HK-2 (cell line): ENCODE measurements around the gene RELB.
A peak's percentile ranks its signal among the peaks of the same experiment; 100 is the strongest.
"Not testable (repeated sequence)": the region's sequence is repeated elsewhere in the genome, so short reads cannot be mapped to it uniquely, and the experiment has no call there.

ENCODE experiments used
- DNase-seq: peaks from one replicate; pipeline ENCODE4 v3.0.0-alpha.2; 2018; ENCODE audit not compliant: unreplicated experiment

RELB gene, protein sequence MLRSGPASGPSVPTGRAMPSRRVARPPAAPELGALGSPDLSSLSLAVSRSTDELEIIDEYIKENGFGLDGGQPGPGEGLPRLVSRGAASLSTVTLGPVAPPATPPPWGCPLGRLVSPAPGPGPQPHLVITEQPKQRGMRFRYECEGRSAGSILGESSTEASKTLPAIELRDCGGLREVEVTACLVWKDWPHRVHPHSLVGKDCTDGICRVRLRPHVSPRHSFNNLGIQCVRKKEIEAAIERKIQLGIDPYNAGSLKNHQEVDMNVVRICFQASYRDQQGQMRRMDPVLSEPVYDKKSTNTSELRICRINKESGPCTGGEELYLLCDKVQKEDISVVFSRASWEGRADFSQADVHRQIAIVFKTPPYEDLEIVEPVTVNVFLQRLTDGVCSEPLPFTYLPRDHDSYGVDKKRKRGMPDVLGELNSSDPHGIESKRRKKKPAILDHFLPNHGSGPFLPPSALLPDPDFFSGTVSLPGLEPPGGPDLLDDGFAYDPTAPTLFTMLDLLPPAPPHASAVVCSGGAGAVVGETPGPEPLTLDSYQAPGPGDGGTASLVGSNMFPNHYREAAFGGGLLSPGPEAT

DNA sequence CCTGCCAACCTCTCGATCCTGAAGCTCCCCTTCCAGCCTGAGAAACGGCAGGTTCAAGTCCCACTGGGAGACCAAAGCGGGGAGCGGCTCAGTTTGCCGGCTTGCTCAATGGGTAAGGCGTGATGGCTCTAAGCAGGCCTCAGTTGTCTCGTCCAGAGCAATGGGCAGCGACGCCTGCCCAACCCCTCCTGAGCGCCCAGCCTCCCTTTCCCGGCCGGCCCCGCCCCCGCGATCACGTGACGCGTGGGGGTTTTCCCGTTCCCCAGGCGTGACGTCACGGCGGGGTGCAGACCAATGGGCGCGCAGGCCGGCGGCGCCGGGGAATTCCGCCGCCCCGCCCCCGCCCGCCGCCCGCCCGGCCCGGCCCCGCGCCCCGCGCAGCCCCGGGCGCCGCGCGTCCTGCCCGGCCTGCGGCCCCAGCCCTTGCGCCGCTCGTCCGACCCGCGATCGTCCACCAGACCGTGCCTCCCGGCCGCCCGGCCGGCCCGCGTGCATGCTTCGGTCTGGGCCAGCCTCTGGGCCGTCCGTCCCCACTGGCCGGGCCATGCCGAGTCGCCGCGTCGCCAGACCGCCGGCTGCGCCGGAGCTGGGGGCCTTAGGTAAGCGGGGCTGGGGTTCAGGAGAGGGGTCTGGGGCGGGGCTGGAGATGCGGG lies at the start of gene RELB:
Gene RELB (plus strand): TSS at position 378 of the 653 bp plus-strand sequence. CDS start 116 bp downstream, at position 494.
- peak; percentile 93 for DNase-seq

DNA sequence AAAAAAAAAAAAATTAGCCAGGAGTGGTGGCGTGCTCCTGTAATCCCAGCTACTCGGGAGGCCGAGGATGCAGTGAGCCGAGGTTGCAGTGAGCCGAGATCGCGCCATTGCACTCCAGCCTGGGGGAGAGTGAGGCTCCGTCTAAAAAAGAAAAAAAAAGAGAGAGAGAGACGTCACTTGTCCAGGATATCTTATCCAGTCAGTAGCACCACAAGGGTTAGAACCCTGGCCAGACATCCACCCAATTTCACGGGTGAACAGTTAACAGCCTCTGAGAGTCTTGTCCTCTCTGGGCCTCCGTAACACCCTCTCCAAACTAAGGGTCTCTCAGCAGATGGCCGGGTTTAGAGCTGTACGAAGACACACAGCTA lies 47.0 kb upstream of the RELB start:
- DNase-seq = no peak

DNA sequence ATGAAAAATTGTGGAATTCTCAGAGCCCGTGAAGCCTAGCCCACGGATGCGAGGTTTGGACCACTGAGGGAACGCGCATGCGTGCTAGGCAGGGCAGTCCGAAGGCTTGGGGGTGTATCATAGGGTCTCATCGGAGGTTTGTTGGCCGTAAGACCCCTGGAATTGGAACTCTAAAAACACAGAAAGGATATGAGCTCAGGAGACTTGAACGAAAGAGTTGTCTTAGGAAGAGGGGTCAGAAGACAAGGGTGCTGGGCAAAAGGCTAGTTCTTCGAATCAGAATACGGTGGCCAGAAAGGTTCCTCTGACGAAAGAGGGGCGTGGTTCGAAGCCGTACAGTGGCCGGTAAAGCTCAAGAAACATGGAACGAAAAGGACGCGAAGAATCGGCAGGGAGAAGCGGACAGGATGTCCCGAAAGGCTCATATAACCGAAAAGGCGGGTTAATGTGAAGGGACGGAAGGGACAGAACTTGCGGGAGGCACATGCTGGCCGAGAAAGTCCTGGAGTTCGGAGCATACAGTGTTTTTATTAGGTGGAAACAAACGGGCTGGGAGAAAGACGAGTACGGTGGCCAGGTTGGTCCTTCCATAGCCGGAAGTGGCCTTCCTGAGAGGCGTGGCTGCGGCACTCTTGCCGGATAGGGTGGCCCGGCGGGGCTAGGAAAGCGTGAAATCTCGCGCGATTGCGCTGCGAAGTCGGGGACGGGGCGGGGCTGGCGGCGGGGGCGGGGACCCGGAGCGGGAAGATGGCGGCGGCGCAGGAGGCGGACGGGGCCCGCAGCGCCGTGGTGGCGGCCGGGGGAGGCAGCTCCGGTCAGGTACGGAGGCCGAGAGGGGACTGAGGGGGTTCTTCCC lies 46.4 kb upstream of the RELB start, which contains the start of gene CLPTM1:
Gene CLPTM1 (plus strand): TSS at position 732 of the 856 bp plus-strand sequence. CDS start 16 bp downstream, at position 748.
- peak; percentile 94 for DNase-seq

DNA sequence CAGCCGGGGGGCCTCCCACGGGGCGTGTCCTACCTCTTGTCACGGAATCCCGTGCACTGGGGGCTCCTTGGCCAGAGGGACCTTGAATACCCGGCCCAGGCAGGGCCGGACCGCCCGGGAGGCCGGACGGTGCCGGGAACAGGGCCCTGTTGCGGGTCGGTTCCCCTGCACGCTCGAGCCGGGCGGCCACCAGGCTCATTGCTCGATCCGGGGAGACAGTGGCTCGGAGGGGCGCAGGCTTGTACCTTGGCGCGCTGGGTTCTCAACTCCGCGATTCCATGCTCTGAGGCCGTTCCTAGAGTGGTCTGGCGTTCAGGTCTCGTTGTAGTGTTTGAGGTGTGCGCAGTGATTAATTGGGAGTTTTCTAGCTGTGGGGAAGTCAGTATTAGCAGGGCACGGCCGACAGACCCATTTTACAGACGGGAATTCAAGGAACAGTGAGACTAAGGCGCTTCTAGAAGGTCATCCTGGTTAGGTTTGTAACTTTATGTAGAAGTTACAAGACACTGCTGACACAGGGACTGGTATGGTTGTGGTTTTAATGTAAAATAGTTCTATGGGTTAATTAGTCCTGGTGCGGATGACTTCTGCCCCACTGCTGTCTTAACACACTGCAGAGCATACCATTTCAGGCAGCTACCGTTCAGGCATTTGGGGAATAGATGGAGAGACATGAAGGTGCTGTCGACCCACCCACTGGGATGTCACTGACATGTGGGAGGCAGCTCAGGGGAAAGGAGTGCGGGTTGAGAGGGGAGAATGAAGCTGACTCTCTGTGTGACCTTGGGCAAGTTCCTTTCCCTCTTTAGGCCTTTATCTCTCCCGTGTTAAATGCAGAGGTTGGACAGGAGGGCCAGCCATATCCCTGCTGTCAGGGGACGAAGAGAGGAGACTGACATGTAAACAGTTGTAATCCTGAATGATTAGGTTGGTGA lies 45.5 kb upstream of the RELB start:
- DNase-seq = no peak

DNA sequence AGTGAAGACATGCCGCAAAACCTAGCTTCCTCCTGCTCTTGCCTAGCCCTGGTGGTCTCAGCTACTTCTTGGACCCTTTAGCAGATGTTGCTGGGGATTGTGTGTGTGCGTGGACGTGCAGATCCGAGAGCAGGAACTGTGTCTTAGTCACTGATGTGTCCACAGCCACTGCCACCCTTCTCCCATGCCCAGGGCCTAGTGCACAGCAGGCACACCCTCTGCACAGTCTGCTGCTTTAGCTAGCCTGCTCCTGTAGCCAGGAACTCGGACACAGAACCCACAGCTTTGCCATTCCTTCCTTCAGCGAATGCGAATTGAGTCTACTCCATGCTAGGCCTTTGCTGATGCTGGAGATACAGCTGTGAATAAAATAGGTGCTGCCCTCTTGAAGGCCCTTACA lies 43.7 kb upstream of the RELB start:
- no peak for DNase-seq

DNA sequence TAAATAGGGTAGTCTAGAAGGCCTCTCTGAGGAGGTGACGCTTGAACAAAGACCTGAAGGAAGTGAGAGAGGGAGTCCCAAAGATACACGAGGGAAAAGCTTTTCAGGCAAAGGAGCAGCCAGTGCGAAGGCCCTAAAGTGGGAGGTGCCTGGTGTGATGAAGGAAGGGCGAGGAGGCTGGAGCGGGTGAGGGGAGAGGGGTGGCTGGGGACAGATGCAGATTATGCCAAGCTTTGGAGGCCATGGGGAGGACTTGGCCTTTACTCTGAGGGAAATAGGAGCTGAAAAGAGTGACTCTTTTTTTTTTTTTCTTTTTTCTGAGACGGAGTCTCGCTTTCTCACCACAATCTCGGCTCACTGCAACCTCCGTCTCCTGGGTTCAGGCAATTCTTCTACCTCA lies 43.2 kb upstream of the RELB start:
- DNase-seq = no peak

DNA sequence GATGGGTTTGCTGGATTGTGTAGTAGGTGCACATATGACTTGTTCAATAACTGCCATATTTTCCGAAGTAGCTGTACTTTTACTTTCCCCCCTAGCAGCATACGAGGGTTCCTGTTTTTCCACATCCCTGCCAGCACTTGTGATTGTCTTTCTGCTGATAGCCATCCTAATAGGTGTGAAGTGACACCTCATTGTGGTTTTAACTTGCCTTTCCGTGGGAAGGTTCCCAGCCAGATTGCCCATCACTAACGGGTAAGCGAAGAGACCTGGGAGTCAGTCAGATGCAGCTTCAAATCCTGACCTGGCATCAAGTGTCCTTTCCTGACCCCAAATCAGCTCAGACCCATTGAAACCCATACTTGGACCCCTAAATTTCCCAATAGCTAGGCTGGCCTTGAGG lies 41.6 kb upstream of the RELB start:
- no peak for DNase-seq

DNA sequence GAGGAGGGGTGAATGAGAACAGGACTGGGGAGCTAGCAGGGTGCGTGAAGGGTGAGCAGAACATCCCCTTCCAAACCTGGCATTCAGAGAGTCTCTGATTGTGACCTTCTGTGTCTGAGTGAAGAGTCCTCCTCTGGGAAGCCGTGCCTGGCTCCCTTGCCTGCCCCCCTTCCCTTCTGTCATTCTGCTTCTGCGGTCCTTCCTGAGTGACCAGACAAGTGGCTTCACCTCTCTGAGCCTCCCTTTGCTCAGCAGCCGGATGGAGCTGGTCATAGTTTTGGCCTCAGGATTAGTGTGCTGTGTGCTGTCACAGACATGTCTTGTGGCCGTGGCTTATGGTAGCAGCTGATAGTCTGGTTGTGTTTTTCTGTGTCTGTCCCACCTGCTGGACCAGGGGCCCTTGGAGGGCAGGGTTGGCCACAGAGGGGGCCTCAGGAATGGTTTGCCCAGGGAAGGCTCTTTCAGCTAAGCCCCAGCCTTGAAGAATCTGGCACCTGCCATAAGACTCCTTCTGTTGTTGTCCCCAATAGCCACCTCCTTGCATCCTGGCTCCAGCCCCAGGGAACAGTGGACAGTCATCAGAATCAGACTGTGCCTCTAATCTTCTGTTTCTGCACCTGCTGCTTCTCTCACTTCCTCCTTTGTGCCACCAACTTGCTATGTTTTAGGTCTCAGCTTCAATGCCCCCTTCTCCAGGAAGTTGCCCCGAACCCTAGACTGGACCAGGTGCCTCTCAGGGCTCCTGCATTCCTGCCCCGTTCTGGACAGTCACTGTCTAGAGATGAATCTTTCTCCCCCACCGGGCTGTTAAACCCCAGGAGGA lies 40.1 kb upstream of the RELB start:
- no peak for DNase-seq

DNA sequence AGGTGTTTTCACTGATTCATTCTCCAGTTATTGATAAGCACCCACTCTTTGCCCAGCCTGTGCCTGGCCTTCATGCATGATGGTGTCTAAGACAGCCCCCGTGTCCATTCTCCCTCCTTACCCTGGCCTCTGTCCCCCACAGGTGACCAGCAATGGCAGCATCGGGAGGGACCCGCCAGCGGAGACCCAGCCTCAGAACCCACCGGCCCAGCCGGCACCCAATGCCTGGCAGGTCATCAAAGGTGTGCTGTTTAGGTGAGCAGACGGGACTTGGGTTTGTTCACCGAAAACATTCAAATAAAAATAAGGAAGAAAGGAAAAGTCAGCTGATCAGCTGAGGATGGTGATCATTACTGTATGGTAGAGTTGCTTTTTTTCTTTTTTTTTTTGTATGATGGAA lies 39.4 kb upstream of the RELB start:
- DNase-seq = no peak

DNA sequence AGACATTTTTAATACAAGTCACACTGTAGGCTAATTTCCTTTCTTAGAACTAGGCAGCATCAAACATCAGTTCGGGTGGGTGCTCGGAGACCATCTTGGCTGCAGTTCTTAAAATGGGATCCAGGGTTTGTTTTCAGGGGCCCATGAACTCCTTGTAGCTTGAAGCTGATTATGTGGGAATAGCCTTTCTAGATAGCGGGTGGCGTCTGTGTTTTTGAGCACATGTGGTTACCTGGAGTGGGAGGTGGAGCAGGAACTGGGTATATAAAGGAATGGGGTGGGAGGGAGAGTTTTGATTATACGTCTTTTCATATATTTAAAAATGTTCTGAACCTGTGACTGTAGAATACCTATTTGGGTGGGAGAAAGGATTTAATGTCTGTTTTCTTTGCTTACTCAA lies 33.1 kb upstream of the RELB start:
- DNase-seq = no peak

DNA sequence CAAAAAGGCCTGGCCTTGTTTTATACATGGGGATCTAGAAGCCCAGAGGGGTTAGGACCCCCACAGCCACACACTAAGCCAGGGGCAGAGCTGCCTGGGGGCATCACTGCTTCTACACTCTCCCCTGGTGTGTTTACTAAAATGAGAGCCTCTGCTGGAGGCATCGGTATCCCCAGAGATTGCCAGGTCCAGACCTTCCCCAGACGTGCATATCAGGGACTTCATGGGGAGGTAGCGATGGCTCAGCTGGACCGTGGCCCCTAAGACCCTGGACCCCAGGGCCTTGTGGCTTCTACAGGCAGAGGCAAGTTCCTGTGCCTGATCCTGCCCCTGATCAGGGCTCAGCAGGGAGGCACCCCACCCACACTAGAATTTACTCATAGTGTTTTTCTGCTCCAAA lies 32.6 kb upstream of the RELB start:
- no peak for DNase-seq

DNA sequence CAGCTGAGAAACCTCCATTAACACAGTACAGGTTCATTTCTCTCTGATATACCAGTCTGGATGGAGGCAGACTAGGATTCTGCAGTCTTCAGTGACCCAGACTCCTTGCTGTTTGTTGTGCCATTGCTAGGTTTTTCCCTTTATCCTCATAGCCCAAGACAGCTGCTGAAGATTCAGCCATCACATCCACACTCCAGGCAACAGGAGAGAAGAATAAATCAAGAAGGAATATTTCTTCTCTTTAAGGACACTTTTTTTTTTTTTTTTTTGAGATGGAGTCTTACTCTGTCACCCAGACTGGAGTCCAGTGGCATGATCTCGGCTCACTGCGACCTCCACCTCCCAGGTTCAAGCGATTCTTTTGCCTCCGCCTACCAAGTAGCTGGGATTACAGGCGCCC lies 31.8 kb upstream of the RELB start:
- no peak for DNase-seq

DNA sequence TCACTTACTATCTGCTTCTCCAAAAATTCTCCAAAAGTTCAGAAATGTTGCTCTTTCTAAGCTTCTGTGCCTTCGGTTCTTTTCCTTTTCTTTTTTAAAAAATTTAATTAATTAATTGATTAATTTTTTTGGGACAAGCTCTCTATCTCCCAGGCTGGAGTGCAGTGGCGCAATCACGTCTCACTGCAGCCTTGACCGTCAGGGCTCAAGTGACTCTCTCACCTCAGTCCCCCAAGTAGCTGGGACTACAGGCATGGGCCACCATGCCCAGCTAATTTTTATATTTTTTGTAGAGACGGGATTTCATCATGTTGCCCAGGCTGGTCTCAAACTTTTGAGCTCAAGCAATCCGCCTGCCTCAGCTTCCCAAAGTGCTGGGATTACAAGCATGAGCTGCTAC lies 29.8 kb upstream of the RELB start:
- DNase-seq = not testable (repeated sequence)

DNA sequence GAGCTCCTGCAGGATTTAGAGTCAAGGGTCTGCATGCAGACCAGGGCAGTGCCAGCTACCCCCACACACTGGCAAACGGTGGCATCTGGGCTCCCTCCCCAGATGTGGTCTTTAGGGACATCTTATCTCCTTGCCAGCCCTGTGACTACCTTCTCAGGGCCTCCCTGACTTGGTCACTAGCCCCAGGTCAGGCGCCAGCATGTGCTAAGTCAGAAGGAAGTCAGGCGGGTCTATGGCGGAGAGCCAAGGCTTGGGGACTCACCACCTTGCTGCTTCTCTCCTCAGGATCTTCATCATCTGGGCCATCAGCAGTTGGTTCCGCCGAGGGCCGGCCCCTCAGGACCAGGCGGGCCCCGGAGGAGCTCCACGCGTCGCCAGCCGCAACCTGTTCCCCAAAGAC lies 28.5 kb upstream of the RELB start:
- no peak for DNase-seq

DNA sequence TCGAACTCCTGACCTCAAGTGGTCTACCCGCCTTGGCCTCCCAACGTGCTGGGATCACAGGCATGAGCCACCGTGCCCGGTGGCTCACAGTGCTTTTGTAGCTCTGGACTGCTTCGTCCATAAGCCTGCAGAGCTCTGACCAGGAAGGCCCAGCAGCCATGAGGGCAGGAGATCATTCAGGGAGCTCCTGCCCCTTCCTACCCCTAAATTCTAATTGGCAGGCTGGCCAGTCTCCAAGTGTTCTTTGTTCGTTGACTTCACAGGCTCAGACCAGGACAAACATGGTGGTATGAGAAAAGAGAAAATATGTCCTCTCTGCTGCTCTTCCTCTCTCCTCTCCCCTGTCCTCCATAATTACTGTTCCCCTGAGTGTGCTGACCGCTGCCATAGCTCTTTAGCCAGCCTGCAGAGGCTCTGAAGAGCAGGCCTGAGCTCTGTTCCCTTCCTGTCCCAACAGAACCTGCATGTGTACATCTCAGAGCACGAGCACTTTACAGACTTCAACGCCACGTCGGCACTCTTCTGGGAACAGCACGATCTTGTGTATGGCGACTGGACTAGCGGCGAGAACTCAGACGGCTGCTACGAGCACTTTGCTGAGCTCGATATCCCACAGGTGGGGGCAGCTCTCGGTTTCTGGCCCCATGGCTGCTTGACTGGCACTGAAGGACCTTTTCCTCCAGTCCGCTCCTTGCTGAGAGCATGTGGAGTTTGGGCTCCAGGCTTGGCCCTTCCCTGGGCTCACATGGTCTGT lies 27.1 kb upstream of the RELB start:
- no peak for DNase-seq

DNA sequence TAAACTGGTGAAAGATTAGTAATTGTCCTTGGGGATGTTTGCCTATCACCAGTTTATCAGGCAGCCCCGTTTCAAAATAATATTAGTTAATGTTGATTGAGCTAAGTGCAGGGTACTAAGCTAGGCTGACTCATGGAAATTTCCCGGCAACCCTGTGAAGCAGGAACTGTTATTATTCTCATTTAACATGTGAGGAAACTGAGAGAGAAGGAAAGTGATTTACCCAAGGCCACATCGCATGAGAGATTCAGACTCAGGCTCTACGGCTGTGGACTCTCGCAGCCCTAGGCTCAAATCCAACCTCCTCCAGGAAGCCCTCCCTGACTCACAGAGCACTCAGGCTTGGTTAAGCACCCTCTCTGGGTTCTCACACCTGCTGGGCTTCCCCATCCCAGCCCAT lies 26.4 kb upstream of the RELB start:
- no peak for DNase-seq

DNA sequence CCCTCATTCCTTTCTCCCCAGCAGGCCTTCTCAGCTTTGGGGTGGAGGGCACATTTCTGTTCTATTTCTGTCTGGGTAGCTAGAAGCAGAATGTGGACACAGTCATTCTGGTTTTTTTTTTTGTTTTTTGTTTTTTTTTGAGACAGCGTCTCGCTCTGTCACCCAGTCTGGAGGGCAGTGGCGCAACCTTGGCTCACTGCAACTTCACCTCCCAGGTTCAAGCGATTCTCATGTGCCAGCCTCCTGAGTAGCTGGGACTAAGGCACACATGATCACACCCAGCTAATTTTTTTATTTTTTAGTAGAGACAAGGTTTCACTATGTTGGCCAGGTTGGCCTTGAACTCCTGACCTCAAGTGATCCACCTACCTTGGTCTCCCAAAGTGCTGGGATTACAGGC lies 25.8 kb upstream of the RELB start:
- no peak for DNase-seq

DNA sequence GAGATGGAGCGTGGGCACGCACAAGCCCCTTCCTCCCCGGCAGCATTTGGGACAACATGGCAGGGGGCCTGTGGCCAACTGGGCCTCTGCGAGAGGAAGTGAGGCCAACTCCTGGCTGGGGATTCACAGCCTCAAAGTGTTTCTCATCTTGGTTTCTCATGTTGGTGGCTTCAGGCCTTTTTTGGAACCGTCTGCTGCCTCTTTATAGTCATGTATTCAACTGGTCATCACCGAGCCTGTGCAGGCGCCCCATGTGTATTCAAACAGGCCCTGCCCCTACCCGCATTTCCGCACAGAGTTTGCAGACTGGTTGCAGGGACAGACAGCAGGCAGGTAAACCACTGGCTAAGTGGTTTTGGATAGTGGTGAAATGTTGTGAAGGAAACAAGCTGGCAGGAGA lies 17.3 kb upstream of the RELB start:
- DNase-seq = no peak

DNA sequence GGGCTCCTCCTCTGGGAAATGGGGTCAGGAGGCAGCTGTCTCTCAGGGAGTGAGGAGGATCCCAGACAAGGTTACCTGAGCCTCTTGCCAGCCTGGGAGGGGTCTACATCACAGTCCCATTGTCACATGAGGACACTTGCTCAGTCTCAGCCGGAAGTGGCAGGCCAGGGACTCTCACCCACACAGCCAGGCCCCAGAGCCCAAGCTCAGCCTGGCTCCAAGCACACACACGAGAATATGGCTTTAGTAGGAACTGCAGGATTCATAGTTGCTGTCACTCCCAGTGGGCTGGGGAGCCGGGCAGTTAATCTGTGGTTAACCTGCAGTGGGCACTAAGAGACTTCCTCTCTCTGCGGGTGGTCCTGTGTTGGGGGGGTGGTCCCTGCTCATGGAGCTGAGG lies 15.8 kb upstream of the RELB start:
- DNase-seq = no peak
